Heart left ventricle (tissue), 16 donors: ENCODE data around the gene TAOK2. TPM values are rescaled to one million over a fixed set of nuclear protein-coding genes. Genes with fewer than 3 reads are reported as not detected.
"Not testable (repeated sequence)": the region's sequence is repeated elsewhere in the genome, so short reads cannot be mapped to it uniquely, and the experiment has no call there.

Experiments
- ATAC-seq, 4 donors: fragments of 200-7000 bp; cut with Tn5 transposase; one replicate each; pipeline ENCODE4 v1.9.1; 2020 to 2022; ENCODE audit warnings: moderate library complexity in 4 of 4, mild to moderate bottlenecking in 3 of 4, moderate number of reproducible peaks in 1 of 4
- DNase-seq, 5 donors: peaks; one replicate each; pipeline ENCODE4 v3.0.0-alpha.2; 2020
- H3K27ac ChIP-seq, 12 donors: fragments of 200-600 bp; sonication (generic) in 4 of 12; one replicate each; pipeline versions ENCODE4 v1.5.0 to v1.8.0; 2016 to 2022; ENCODE audit warnings: mild to moderate bottlenecking in 2 of 12
- H3K27me3 ChIP-seq, 9 donors: fragments of 200-600 bp; sonication (generic) in 2 of 9; one replicate each; pipeline versions ENCODE4 v1.5.1 to v1.8.0; 2016 to 2022; ENCODE audit warnings: mild to moderate bottlenecking in 3 of 9
- H3K36me3 ChIP-seq, 9 donors: fragments of 200-600 bp; sonication (generic) in 2 of 9; one replicate each; pipeline versions ENCODE4 v1.5.0 to v1.8.0; 2018 to 2022; ENCODE audit warnings: mild to moderate bottlenecking in 2 of 9
- H3K4me1 ChIP-seq, 12 donors: fragments of 200-600 bp; sonication (generic) in 4 of 12; one replicate each; pipeline versions ENCODE4 v1.5.0 to v1.8.0; 2016 to 2022; ENCODE audit warnings: mild to moderate bottlenecking in 3 of 12
- H3K4me3 ChIP-seq, 12 donors: fragments of 200-600 bp; sonication (generic) in 4 of 12; one replicate each; pipeline versions ENCODE4 v1.5.0 to v1.8.0; 2017 to 2022; ENCODE audit warnings: mild to moderate bottlenecking in 9 of 12, moderate library complexity in 4 of 12
- H3K9me3 ChIP-seq, 12 donors: fragments of 200-600 bp; sonication (generic) in 4 of 12; one replicate each; pipeline versions ENCODE4 v1.5.0 to v1.8.0; 2016 to 2022; ENCODE audit warnings: mild to moderate bottlenecking in 1 of 12
- POLR2A ChIP-seq, 2 donors: fragments of 450-650 bp; IDR thresholded peaks; one replicate each; pipeline ENCODE4 v1.6.1; 2017; ENCODE audit warnings: antibody characterized with exemption in 2 of 2, mild to moderate bottlenecking in 2 of 2, moderate library complexity in 2 of 2
- WGBS, 4 donors: extraction: QIAGEN DNeasy Blood & Tissue Kit in 2 of 4; methylation state at CpG; one replicate each; pipeline versions ENCODE4 v1.1.5 to v1.1.7; 2013 to 2018; 5-methylcytosine and 5-hydroxymethylcytosine counted together
- intact Hi-C, 10 donors: fragments of 100-400 bp; cut with DNase I; formaldehyde crosslinking; loops; one replicate each; pipeline versions ENCODE4 v1.11.1 to v1.14.2; 2022
- polyA plus RNA-seq, 2 donors: library from polyadenylated mRNA; stranded (reverse); fragments of 200-250 nt; gene quantifications; one replicate each; pipeline ENCODE4 v1.2.3, GENCODE V29; 2013
- total RNA-seq, 9 donors: library from RNA; depleted of rRNA in 2 of 9; stranded (reverse); fragments of >200 nt in 2 of 9; fragmentation: NEBNext Ultra II Directional in 3 of 9; extraction: Animal tissue kit (Norgen Biotek cat#: 25700) in 3 of 9; gene quantifications; one replicate each; pipeline versions ENCODE4 v1.1.0 to v1.2.4, GENCODE V29; 2016 to 2023
- TF ChIP-seq, protein P1 (sequence below), 12 donors: fragments of 200-600 bp; sonication (generic) in 4 of 12; IDR thresholded peaks; one replicate each; pipeline versions ENCODE4 v1.5.0 to v1.8.0; 2018 to 2022; ENCODE audit warnings: antibody characterized with exemption in 12 of 12, mild to moderate bottlenecking in 5 of 12
- donor health status: ischemic (EF 13 %, LVEDD 7.1; RV severe dilation, severe dysfunction).
- donor health status: healthy with polysubstance abuse.
- donor health status: DM: no; HTN: yes; CAD: no.
- donor health status: DM: no; HTN: no; CAD: no.
- donor health status: ischemic (EF 25% LVEDD 6.9; RV normal size, moderate dysfunction).
- donor health status: ischemic (EF 25% LVEDD 5.7; RV mildly dilated, moderate dysfunction).
- donor health status: healthy.
- donor health status: DM: yes; HTN: yes; CAD: no.
- donor health status: ischemic (EF 35%, LVEDD 5.7; RV mildly dilated, moderate dysfunction).
- donor health status: nonischemic (EF 11% LVEDD 7.7; RV severe dilation, severe dysfunction).
- donor health status: DM: yes; HTN: yes; CAD: no.
- donor health status: PGD.
- donor health status: ischemic (EF 29% LVEDD 5.4; RV normal size, mild dysfunction).
- donor health status: nonischemic (EF 23%, LVEDD 6.1; RV moderate dilation, normal function).

The TAOK2 gene
- total and polyA plus RNA-seq, 11 donors = 29.5 to 47.9 (median 35.7) TPM

DNA sequence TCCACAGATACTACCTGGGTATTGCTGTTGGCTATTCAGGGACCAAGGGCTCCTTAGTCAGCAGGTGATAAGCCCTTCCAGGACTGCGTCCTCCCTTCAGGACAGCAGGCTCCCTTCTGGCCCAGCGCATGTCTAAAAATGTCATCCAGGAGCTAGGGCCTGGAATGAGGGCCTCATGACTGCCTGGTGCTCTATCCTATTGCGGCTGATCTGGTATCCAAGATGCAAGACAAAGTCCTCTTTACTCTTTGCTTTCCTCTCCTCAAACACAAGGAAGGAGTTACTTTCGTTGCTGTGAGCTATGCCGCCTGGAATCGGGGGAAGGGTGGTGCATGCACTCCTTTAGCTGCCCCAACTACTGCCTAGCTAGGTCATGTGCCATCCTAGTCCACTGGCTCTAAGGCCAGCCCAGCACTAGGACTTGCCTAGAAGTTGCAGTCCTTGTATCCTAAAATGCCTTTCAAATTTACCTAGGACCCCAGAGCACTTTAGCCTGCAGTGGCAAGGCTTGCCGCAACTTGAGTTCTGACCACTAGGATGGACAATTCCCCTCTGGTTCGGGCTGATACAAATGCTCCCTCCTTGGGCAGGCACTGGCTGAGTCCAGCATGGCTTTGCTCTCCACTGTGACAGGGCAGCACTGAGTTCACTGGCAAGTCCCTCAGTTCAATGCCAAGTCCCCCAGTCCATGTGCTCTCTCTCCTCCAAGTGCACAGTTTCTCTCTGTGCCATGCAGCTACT lies 21.9 kb upstream of the TAOK2 start:
- TF ChIP-seq, protein P1, sequence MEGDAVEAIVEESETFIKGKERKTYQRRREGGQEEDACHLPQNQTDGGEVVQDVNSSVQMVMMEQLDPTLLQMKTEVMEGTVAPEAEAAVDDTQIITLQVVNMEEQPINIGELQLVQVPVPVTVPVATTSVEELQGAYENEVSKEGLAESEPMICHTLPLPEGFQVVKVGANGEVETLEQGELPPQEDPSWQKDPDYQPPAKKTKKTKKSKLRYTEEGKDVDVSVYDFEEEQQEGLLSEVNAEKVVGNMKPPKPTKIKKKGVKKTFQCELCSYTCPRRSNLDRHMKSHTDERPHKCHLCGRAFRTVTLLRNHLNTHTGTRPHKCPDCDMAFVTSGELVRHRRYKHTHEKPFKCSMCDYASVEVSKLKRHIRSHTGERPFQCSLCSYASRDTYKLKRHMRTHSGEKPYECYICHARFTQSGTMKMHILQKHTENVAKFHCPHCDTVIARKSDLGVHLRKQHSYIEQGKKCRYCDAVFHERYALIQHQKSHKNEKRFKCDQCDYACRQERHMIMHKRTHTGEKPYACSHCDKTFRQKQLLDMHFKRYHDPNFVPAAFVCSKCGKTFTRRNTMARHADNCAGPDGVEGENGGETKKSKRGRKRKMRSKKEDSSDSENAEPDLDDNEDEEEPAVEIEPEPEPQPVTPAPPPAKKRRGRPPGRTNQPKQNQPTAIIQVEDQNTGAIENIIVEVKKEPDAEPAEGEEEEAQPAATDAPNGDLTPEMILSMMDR (IDR thresholded peaks at IDR 0.05) = no peak
- 84 to 92% (median 88%) methylated on average over 8 of the region's 8 CpGs for WGBS, 4 donors
- DNase-seq = no peak

DNA sequence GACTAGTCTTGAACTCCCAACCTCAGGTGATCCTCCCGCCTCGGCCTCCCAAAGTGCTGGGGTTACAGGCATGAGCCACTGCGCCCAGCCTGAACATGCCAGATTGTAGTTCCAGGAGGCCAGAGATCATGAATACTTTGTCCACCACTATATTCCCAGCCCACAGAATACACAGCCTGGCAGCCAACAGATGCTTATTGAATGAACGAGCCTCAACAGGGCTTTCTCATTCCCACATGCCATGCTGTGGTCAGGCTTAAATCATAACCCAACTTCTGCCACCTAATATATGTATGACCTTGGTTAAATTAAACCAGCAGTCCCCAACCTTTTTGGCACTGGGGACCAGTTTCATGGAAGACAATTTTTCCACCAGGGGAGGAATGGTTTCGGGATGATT lies 14.9 kb upstream of the TAOK2 start:
- Histone ChIP-seq H3K9me3 (no peaks in the 10 kb centered on the region), H3K27ac (no peak overlapping the region), H3K36me3 (peaks cover 0 to 2% (median 0%) of the 10 kb centered on the region in 9 donors), H3K27me3 (no peaks in the 10 kb centered on the region), H3K4me1 (peaks cover 0 to 24% (median 14%) of the 10 kb centered on the region in 12 donors), H3K4me3 (no peak overlapping the region)
- ATAC-seq (no peak), DNase-seq (no peak)
- intact Hi-C loops = loop anchor here in 2 of 10 donors (10.0 kb wide), 2 partner anchors 46 to 84 kb away; no protein-coding TSS in a partner anchor
- 92 to 95% (median 94%) methylated on average over 5 of the region's 5 CpGs for WGBS, 4 donors
- TF ChIP-seq POLR2A (IDR thresholded peaks at IDR 0.05) = no peak
- TF ChIP-seq, protein P1 (IDR thresholded peaks at IDR 0.05) = no peak

More for the DNA sequence above, 21.9 kb upstream of the TAOK2 start:
- Histone ChIP-seq H3K36me3 (no peaks in the 10 kb centered on the region), H3K4me1 (no peaks in the 10 kb centered on the region), H3K4me3 (no peak overlapping the region), H3K27ac (no peak overlapping the region), H3K27me3 (no peaks in the 10 kb centered on the region), H3K9me3 (peaks cover 0 to 13% (median 0%) of the 10 kb centered on the region in 12 donors)
- intact Hi-C loops = loop anchor here in 2 of 10 donors (10.0 kb wide), 2 partner anchors 53 to 77 kb away; no protein-coding TSS in a partner anchor
- ATAC-seq = no peak

GRCh38 chr16:29959293-29959692 lies 14.4 kb upstream of the TAOK2 start:
- Histone ChIP-seq H3K36me3 (peaks cover 0 to 7% (median 3%) of the 10 kb centered on the region in 9 donors), H3K4me3 (no peak overlapping the region), H3K9me3 (no peaks in the 10 kb centered on the region), H3K27me3 (no peaks in the 10 kb centered on the region), H3K4me1 (peaks cover 0 to 30% (median 16%) of the 10 kb centered on the region in 12 donors), H3K27ac (no peak overlapping the region)
- TF ChIP-seq, protein P1 (IDR thresholded peaks at IDR 0.05) = no peak
- no peak for TF ChIP-seq POLR2A (IDR thresholded peaks at IDR 0.05)
- WGBS, 4 donors = 79 to 84% (median 82%) methylated on average over 9 of the region's 9 CpGs
- DNase-seq (no peak), ATAC-seq (no peak)
- intact Hi-C loops = loop anchor here in 2 of 10 donors (10.0 kb wide), 2 partner anchors 46 to 84 kb away; no protein-coding TSS in a partner anchor

DNA sequence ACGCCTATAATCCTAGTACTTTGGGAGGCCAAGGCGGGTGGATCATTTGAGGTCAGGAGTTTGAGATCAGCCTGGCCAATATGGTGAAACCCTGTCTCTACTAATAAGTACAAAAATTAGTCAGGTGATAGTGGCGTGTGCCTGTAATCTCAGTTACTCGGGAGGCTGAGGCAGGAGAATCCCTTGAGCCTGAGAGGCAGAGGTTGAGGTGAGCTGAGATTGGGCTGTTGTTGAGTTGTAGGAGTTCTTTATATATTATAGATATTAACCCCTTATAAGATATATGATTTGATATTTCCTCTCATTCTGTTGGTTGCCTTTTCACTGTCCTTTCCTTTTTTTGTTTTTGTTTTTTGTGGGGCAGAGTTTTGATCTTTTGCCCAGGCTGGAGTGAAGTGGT lies 13.8 kb upstream of the TAOK2 start:
- WGBS, 4 donors = 92 to 95% (median 93%) methylated on average over 4 of the region's 4 CpGs
- not testable (repeated sequence) for DNase-seq, H3K27me3 ChIP-seq, H3K27ac ChIP-seq, H3K4me3 ChIP-seq, ATAC-seq, H3K9me3 ChIP-seq
- Histone ChIP-seq H3K36me3 (peaks cover 0 to 12% (median 4%) of the 10 kb centered on the region in 9 donors), H3K4me1 (peaks cover 0 to 32% (median 16%) of the 10 kb centered on the region in 12 donors)
- intact Hi-C loops = loop anchor here in 7 of 10 donors (5.0 to 10.0 kb wide), 4 partner anchors 33 to 85 kb away; partner anchors contain the start of genes HIRIP3 (in 4 of the 7), INO80E (in 4 of the 7) and KCTD13 (in 3 of the 7)
